ENCODE measurements around the gene LMNA. TPM values are rescaled to one million over a fixed set of nuclear protein-coding genes. Genes with fewer than 3 reads are reported as not detected.

The LMNA gene
- total RNA-seq, 1 donor from 2014 or later = 141 TPM

DNA sequence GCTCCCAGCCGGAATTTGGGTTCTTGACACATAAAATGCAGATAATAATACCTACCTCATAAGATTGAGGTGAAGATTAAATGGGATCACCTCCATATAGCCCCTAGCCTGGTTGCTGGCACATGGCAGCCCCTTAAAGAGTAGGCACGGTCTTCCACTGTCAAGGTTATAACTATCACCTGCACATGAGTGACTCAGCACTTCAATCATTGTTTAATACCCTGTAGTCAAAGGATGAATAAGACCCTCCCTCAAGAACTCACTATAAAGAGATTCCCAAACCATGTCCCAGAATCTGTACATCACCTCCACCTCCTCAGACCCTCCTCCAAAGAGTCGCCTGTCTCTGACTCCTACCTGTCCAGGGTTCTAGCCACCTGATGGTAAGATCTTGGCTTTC, 6.5 kb upstream of the LMNA start:
- no peak for DNase-seq (ENCODE audit: extremely low spot score, unreplicated experiment)
- Mint-ChIP-seq H3K4me3 (no peak overlapping the region), H3K36me3 (no peaks in the 10 kb centered on the region), H3K4me1 (ENCODE audit: unreplicated experiment) (peaks cover 39% of the 10 kb centered on the region), H3K27me3 (no peaks in the 10 kb centered on the region), H3K9me3 (no peaks in the 10 kb centered on the region), H3K27ac (peak overlapping the region; percentile 99)
- TF ChIP-seq, protein P1, sequence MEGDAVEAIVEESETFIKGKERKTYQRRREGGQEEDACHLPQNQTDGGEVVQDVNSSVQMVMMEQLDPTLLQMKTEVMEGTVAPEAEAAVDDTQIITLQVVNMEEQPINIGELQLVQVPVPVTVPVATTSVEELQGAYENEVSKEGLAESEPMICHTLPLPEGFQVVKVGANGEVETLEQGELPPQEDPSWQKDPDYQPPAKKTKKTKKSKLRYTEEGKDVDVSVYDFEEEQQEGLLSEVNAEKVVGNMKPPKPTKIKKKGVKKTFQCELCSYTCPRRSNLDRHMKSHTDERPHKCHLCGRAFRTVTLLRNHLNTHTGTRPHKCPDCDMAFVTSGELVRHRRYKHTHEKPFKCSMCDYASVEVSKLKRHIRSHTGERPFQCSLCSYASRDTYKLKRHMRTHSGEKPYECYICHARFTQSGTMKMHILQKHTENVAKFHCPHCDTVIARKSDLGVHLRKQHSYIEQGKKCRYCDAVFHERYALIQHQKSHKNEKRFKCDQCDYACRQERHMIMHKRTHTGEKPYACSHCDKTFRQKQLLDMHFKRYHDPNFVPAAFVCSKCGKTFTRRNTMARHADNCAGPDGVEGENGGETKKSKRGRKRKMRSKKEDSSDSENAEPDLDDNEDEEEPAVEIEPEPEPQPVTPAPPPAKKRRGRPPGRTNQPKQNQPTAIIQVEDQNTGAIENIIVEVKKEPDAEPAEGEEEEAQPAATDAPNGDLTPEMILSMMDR (conservative IDR thresholded peaks at IDR 0.05) = no peak

DNA sequence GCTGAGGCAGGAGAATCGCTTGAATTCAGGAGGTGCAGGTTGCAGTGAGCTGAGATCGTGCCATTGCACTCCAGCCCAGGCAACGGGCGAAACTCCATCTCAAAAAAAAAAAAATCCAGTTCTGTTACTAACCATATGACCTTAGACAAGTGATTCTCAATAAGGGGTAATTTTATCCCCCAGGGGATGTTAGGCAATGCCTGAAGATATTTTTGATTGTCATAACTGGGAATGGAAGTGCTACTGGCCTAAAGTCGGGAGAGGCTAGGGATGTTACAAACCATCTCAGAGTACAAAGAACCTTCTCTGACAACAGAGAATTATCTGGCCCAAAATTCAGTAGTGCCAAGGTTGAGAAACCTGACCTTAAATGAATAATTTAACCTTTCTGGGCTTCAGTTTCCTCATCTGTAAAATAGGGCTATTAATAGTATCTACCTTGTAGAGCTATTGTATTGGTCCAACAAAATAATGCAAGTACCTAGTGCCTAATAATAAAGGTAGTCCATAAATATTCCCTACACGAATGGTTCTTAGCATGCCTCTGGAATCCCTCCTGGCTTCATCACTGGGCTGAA, 5.8 kb upstream of the LMNA start:
- TF ChIP-seq, protein P1 (conservative IDR thresholded peaks at IDR 0.05) = no peak
- DNase-seq (ENCODE audit: extremely low spot score, unreplicated experiment) = no peak
- no peaks in the 10 kb centered on the region for H3K36me3 Mint-ChIP-seq
- H3K4me3 Mint-ChIP-seq = no peak overlapping the region
- peak overlapping the region; percentile 99 for H3K27ac Mint-ChIP-seq
- no peaks in the 10 kb centered on the region for H3K9me3 Mint-ChIP-seq
- H3K4me1 Mint-ChIP-seq (ENCODE audit: unreplicated experiment) = peaks cover 36% of the 10 kb centered on the region
- no peaks in the 10 kb centered on the region for H3K27me3 Mint-ChIP-seq

GRCh38 chr1:156110252-156110651, 4.3 kb upstream of the LMNA start:
- H3K36me3 Mint-ChIP-seq = no peaks in the 10 kb centered on the region
- no peaks in the 10 kb centered on the region for H3K9me3 Mint-ChIP-seq
- DNase-seq (ENCODE audit: extremely low spot score, unreplicated experiment) = no peak
- H3K27ac Mint-ChIP-seq = no peak overlapping the region
- TF ChIP-seq, protein P1 (conservative IDR thresholded peaks at IDR 0.05) = no peak
- no peak overlapping the region for H3K4me3 Mint-ChIP-seq
- H3K4me1 Mint-ChIP-seq (ENCODE audit: unreplicated experiment) = peaks cover 28% of the 10 kb centered on the region
- H3K27me3 Mint-ChIP-seq = no peaks in the 10 kb centered on the region

GRCh38 chr1:156111355-156111962, 3.1 kb upstream of the LMNA start:
- TF ChIP-seq, protein P1 (conservative IDR thresholded peaks at IDR 0.05) = no peak
- no peaks in the 10 kb centered on the region for H3K36me3 Mint-ChIP-seq
- no peak for DNase-seq (ENCODE audit: extremely low spot score, unreplicated experiment)
- no peak overlapping the region for H3K4me3 Mint-ChIP-seq
- no peaks in the 10 kb centered on the region for H3K9me3 Mint-ChIP-seq
- H3K4me1 Mint-ChIP-seq (ENCODE audit: unreplicated experiment) = peaks cover 16% of the 10 kb centered on the region
- peak overlapping the region; percentile 30 for H3K27ac Mint-ChIP-seq
- H3K27me3 Mint-ChIP-seq = no peaks in the 10 kb centered on the region

DNA sequence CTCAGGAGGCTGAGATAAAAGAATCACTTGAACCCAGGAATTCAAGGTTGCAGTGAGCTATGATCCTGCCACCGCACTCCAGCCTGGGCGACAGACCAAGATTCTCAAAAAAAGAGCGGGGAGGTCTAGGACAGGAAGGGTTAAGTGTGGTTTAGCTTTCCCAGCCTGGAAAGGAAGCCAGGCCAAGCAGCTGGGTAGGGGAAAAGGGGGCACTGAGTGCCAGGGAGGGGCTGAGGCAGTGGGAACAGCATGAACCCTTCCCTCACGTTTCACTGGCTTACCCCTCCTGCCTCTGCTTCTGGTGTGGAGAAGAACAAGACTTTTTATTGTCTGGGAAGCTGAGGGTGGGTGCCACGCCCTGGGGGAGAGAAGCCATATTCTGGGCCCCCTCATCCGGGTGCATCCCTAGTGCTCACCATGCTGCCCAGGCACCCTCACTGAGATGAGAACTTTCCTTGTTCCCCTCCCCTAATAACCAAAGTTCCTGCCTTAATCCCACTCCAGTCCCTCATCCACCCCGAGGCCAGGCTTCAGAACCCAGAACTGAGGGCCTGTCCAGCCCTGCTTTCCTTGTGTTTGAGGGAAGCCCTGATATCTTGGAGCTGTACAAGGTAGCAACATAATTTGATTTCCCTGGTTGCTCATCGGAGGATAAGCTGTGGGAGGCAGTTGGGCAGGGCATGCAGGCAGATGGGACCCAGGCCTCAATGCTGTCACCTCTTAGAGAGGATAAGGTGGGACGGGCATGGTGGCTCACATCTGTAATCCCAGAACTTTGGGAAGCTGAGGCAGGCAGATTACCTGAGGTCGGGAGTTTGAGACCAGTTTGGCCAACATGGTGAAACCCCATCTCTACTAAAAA, 2.0 kb upstream of the LMNA start:
- Mint-ChIP-seq H3K36me3 (no peaks in the 10 kb centered on the region), H3K4me1 (ENCODE audit: unreplicated experiment) (peaks cover 11% of the 10 kb centered on the region), H3K27me3 (no peaks in the 10 kb centered on the region), H3K9me3 (no peaks in the 10 kb centered on the region), H3K4me3 (peak overlapping the region; percentile 77), H3K27ac (peak overlapping the region; percentile 59)
- TF ChIP-seq, protein P1 (conservative IDR thresholded peaks at IDR 0.05) = no peak
- no peak for DNase-seq (ENCODE audit: extremely low spot score, unreplicated experiment)

All from type B pancreatic cell (in vitro differentiated cells).